Mucosa of rectum (tissue), 2 donors: ENCODE data around the gene SIN3A.

Source experiments
- H3K27ac ChIP-seq, 2 donors: one replicate each; pipeline ENCODE4 v1.7.0; 2013; ENCODE audit warnings: inconsistent platforms in 2 of 2, low read depth in 2 of 2, low read length in 2 of 2
- H3K27me3 ChIP-seq, 2 donors: one replicate each; pipeline ENCODE4 v1.7.0; 2013; ENCODE audit warnings: low read length in 2 of 2; ENCODE audit not compliant: control insufficient read depth in 2 of 2, insufficient read depth in 2 of 2
- H3K36me3 ChIP-seq, 2 donors: one replicate each; pipeline ENCODE4 v1.7.0; 2013; ENCODE audit warnings: low read length in 2 of 2; ENCODE audit not compliant: control insufficient read depth in 2 of 2, insufficient read depth in 2 of 2
- H3K4me1 ChIP-seq, 2 donors: one replicate each; pipeline ENCODE4 v1.7.0; 2013; ENCODE audit warnings: low read length in 2 of 2, mild to moderate bottlenecking in 1 of 2; ENCODE audit not compliant: control insufficient read depth in 2 of 2, insufficient read depth in 2 of 2
- H3K4me3 ChIP-seq, 2 donors: one replicate each; pipeline ENCODE4 v1.7.0; 2013; ENCODE audit warnings: low read length in 2 of 2
- H3K9ac ChIP-seq, 2 donors: one replicate each; pipeline ENCODE4 v1.7.0; 2013; ENCODE audit warnings: low read length in 2 of 2, low read depth in 1 of 2, mild to moderate bottlenecking in 1 of 2
- H3K9me3 ChIP-seq, 2 donors: one replicate each; pipeline ENCODE4 v1.7.0; 2013; ENCODE audit warnings: low read length in 2 of 2; ENCODE audit not compliant: control insufficient read depth in 2 of 2
- donor health status: healthy.
- donor health status: Normal muscosa, but diverticular disease.

Gene SIN3A

DNA sequence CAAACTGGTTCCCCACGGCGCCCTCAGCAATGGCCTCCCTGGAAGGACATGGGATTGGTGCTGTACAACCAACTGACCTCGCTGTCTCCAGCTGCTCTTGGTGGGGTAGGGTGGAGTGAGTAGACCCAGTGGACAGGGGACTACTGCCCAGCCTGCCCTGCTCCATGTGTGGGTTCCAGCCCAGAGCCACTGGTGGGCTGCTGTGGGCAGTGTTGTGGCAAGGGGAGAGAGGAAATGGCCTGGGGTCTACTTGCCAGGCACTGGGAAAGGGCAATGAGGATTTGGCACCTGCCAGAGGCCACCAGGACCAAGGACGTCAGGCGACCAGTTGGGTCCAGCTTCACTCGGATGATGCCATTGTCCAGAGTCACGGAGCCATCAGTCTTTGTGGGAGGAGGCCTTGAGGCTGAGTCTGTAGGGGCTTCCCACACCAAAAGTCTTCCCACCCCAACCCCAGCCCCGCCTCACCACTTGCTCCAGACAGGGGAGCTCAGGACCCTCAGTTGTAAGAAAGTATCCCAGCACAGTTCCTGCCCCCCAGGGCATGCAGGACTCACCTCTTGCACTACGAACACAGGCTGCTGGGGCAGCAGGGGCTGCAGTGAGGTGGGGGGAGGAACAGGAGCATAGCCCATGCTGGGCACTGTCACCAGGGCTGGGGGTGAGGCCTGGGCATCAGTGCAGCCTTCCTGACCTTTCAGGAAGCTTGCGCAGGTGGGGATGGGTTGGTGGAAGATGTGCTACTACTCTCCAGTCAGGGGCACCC is 92.5 kb downstream of the SIN3A start:
- no peak overlapping the region for H3K27ac ChIP-seq
- H3K4me1 ChIP-seq: no peaks in the 10 kb centered on the region
- no peaks in the 10 kb centered on the region for H3K27me3 ChIP-seq
- peaks cover 41 to 67% of the 10 kb centered on the region in 2 donors for H3K36me3 ChIP-seq
- H3K9me3 ChIP-seq: no peaks in the 10 kb centered on the region
- H3K4me3 ChIP-seq: no peak overlapping the region
- no peak overlapping the region for H3K9ac ChIP-seq

DNA sequence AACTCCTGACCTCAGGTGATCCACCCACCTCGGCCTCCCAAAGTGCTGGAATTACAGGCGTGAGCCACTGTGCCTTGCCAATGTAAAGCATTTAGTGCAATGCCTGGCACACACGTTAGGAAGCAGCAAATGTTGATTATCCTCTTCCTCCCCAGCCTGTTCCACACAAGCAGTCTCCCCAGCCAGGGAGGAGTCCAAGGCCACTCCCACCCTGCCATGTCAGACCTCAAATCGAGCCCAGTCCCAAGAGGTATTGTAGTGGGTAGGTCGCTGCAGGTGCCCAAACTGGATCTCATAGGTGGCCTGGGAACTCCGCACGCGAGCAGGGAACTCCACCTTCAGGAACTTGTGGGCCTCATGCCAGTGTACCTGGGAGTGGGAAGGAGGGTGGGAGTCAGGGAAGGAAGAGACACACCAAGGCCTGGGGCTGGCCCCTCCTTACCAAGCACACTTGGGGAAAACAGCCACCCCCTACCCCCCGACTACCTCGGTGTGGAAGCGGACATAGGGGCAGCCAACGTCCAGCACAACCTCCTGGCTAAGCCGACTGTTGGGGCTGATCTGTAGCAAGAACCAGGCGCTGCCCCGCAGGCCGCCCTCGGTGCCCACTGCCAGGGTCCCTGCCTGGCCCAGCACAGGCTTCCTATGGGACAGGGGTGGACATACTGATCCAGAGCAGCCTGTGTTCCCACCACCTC is 93.4 kb downstream of the SIN3A start:
- Histone ChIP-seq H3K9ac (no peak overlapping the region), H3K4me3 (no peak overlapping the region), H3K27ac (no peak overlapping the region), H3K9me3 (no peaks in the 10 kb centered on the region), H3K27me3 (no peaks in the 10 kb centered on the region), H3K36me3 (peaks cover 39 to 67% of the 10 kb centered on the region in 2 donors), H3K4me1 (no peaks in the 10 kb centered on the region)

DNA sequence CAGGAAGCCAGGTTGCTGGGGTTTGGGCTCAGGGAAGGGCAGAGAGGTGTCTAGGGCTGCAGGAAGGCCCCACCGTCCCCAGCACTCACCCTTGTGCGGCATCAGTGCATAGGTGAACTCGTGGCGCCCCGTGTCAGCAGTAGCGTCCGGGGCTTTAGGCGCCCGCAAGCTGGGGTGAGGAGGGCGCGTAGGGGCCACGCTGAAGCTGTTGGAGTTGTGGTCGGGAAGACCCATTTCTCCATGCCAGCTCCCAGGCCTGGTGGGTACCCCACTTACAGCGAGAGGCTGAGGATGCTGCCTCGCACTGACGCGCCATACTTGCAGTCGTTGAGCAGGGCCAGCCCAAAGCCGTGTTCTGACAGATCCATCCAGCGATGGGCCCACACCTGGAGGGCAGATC is 95.0 kb downstream of the SIN3A start:
- Histone ChIP-seq H3K4me1 (no peaks in the 10 kb centered on the region), H3K36me3 (peaks cover 35 to 52% of the 10 kb centered on the region in 2 donors)

DNA sequence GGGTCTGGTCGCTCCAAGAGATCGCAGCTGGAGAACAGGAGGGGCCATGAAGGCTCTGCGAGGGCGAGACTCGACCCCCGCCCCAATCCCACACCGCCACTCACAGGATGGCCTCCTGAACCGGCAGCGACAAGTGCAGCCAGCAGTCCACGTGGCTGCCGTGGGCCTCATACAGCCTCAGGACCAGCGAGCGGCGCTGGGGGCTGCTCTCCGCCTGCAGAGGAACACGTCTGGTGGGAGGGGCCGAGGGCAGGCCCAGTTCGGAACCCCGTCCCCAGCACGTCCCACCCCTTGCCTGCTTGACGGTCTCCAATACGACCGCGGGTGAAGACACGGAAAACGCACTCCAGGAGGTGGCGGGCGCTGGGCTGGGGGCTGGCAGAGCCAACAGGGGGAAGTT is 95.5 kb downstream of the SIN3A start:
- Histone ChIP-seq H3K4me3 (no peak overlapping the region), H3K36me3 (peaks cover 30 to 47% of the 10 kb centered on the region in 2 donors), H3K27ac (no peak overlapping the region), H3K27me3 (no peaks in the 10 kb centered on the region), H3K4me1 (no peaks in the 10 kb centered on the region), H3K9ac (no peak overlapping the region), H3K9me3 (no peaks in the 10 kb centered on the region)

More for the DNA sequence above, 95.0 kb downstream of the SIN3A start:
- Histone ChIP-seq H3K27ac (no peak overlapping the region), H3K9me3 (no peaks in the 10 kb centered on the region), H3K4me3 (no peak overlapping the region), H3K9ac (no peak overlapping the region), H3K27me3 (no peaks in the 10 kb centered on the region)

DNA sequence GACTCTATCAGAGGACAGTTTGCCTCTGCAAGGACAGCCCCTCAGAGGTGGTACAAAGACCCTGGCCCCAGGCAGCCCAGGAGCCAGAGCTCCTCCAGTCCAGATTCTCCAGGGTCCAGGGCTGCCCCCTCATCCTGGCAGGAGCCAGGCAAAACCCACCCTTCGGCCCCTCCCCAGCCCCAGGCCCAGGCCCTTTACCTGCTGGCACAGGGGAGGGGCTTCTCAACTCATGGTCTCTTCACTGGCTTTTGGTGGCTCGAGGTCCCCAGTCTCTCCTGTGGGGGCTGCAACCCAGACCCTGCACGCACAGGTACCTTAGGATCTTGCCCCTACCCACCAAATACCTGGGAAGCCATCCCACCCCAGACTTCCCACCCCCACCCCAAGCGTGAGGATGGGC is 96.1 kb downstream of the SIN3A start:
- Histone ChIP-seq H3K9me3 (no peaks in the 10 kb centered on the region), H3K9ac (no peak overlapping the region), H3K4me3 (no peak overlapping the region), H3K36me3 (peaks cover 28 to 42% of the 10 kb centered on the region in 2 donors), H3K27me3 (no peaks in the 10 kb centered on the region), H3K27ac (no peak overlapping the region), H3K4me1 (no peaks in the 10 kb centered on the region)

DNA sequence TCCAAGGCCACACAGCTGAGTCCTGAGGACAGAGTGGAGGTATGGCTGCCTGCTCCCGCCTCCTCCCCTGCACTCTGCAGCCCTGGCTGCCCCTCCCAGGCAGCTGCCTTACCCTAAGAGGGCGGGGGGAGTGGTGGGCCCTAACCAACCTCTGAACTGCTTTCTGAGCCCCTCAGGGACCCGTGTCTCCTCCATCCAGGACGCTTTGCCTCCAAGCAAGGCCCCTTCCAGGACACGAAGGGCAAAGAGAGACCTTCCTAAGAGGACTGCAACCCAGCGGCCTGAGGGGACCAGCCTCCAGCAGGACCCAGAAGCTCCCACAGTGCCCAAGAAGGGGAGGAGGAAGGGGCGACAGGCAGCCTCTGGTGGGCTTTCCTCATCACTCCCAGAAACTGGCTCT is 97.0 kb downstream of the SIN3A start:
- Histone ChIP-seq H3K4me3 (no peak overlapping the region), H3K9ac (no peak overlapping the region), H3K27me3 (no peaks in the 10 kb centered on the region), H3K27ac (no peak overlapping the region), H3K4me1 (no peaks in the 10 kb centered on the region), H3K9me3 (no peaks in the 10 kb centered on the region), H3K36me3 (peaks cover 22 to 34% of the 10 kb centered on the region in 2 donors)

DNA sequence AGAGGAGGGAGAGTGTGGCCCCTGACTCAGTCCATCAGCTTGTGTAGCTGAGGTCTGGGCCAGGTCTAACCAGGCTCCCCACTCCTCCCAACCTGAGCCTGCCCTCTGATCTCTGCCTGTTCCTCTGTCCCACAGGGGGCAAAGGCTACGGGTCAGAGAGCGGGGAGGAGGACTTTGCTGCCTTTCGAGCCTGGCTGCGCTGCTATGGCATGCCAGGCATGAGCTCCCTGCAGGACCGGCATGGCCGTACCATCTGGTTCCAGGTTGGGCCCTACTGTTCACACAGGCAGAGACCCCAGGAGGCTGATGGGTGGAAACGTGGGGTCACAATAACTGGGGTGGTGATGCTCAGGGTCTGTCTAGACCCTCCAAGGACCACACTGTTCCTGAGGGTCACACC is 97.9 kb downstream of the SIN3A start:
- Histone ChIP-seq H3K4me3 (no peak overlapping the region), H3K27ac (no peak overlapping the region), H3K4me1 (peaks cover 5 to 6% of the 10 kb centered on the region in 2 donors), H3K9me3 (no peaks in the 10 kb centered on the region), H3K9ac (no peak overlapping the region), H3K36me3 (peaks cover 14 to 30% of the 10 kb centered on the region in 2 donors), H3K27me3 (no peaks in the 10 kb centered on the region)

DNA sequence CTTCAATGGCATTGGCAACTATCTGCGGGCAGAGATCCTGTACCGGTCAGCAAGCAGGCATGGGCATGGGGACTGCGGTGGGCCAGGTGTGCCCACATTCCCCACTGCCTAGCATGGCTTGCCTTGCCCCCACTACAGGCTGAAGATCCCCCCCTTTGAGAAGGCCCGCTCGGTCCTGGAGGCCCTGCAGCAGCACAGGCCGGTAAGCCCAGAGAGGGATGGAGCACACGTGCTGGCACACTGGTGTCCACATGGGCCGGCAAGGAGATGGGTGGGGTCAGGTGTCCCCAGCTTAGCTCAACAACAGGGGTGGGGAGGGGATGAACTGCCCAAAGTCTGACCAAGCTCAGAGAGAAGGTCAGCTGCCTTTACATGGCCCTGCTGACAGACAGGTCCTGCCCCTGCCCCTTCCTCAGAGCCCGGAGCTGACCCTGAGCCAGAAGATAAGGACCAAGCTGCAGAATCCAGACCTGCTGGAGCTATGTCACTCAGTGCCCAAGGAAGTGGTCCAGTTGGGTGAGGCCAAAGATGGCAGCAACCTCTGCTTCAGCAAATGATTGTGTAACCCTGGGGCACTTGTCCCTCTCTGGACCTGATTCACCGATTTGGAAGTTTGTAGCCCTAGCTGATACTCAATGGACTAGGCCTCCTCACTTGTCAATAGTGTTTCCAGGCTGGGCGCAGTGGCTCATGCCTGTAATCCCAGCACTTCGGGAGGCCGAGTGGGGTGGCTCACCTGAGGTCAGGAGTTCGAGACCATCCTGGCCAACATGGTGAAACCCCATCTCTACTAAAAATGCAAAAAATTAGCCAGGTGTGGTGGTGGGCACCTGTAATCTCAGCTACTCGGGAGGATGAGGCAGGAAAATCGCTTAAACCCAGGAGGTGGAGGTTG is 99.1 kb downstream of the SIN3A start:
- Histone ChIP-seq H3K27ac (no peak overlapping the region), H3K9me3 (no peaks in the 10 kb centered on the region), H3K4me1 (peaks cover 8 to 9% of the 10 kb centered on the region in 2 donors), H3K4me3 (no peak overlapping the region), H3K27me3 (no peaks in the 10 kb centered on the region), H3K36me3 (peaks cover 6 to 23% of the 10 kb centered on the region in 2 donors), H3K9ac (no peak overlapping the region)

DNA sequence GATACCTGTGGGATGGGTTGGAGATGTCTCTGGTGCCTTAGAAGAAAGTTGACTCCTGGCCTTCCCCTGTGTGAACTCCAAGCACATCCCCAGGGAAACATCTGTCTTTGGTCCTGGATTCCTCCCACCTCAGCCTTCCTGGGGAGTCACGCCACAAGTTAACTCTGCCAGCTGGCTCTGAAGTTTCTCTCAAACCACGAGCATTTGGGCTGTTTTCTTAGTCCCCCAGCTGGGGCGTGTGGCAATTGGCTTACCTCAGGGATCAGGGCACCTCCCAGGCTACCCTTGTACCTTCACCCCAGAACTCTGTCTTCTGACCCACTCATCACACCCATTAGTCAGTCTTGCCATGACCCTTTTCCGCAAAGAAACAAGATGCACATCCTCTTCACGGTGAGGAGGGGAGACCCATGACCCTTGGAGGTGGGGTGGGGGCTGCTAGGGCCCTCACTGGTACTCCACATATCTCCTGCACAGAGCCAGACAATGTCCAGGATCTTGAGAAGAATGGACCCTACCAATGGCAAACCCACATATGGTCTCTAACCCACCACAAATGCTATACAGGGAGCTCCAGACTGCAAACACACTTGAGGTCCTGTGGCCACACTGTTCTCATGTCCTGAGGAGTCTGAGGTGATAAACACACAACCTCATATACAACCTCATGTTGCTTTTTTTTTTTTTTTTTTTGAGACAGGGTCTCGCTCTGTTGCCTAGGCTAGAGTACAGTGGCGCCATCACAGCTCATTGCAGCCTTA is 100.7 kb downstream of the SIN3A start:
- Histone ChIP-seq H3K27ac (no peak overlapping the region), H3K36me3 (peaks cover 0 to 12% of the 10 kb centered on the region in 2 donors), H3K4me3 (no peak overlapping the region), H3K4me1 (peaks cover 9 to 13% of the 10 kb centered on the region in 2 donors), H3K9ac (no peak overlapping the region), H3K27me3 (no peaks in the 10 kb centered on the region), H3K9me3 (no peaks in the 10 kb centered on the region)
